Epithelial cell of esophagus (primary cell): ENCODE measurements around the gene BBS7.
A peak's percentile ranks its signal among the peaks of the same experiment; 100 is the strongest.

Experiments used
- DNase-seq: peaks from one replicate; pipeline ENCODE4 v3.0.0; 2010; ENCODE audit warnings: low read depth
- H3K4me3 ChIP-seq: 2 replicates; pipeline ENCODE4 v1.5.1; 2011; ENCODE audit warnings: mild to moderate bottlenecking, low read length, control low read depth
- CTCF ChIP-seq: IDR thresholded peaks from 2 replicates; pipeline ENCODE4 v1.5.1; 2011; ENCODE audit warnings: low read depth, mild to moderate bottlenecking, low read length, control low read depth, inconsistent platforms; ENCODE audit not compliant: insufficient read depth; ENCODE audit errors: missing control alignments

BBS7 gene

GRCh38 chr4:121869841-121870822 is at the start of gene BBS7:
BBS7 (minus strand) TSS chr4:121870474; CDS start chr4:121870313, 161 bp downstream.
- DNase-seq = peak; percentile 96
- H3K4me3 ChIP-seq = peak within 1 kb of the TSS; percentile 88
- TF ChIP-seq CTCF = no peak

GRCh38 chr4:121913667-121914066 is 43.4 kb upstream of the BBS7 start:
- TF ChIP-seq CTCF = no peak
- H3K4me3 ChIP-seq = no peak overlapping the region
- no peak for DNase-seq

GRCh38 chr4:121908346-121908745 is 38.1 kb upstream of the BBS7 start:
- TF ChIP-seq CTCF = no peak
- H3K4me3 ChIP-seq = no peak overlapping the region
- DNase-seq = no peak

- no peak overlapping the region for H3K4me3 ChIP-seq
- peak; percentile 87 for TF ChIP-seq CTCF
- peak; percentile 66 for DNase-seq
Measured at GRCh38 chr4:121900132-121900983, 30.1 kb upstream of the BBS7 start.

GRCh38 chr4:121898150-121898549 is 27.9 kb upstream of the BBS7 start:
- DNase-seq = peak; percentile 17
- no peak overlapping the region for H3K4me3 ChIP-seq
- TF ChIP-seq CTCF = no peak

- no peak overlapping the region for H3K4me3 ChIP-seq
- no peak for DNase-seq
- no peak for TF ChIP-seq CTCF
Measured at GRCh38 chr4:121888134-121888533, 17.9 kb upstream of the BBS7 start.
